ENCODE measurements around the gene LMBR1. TPM values are rescaled to one million over a fixed set of nuclear protein-coding genes. Genes with fewer than 3 reads are reported as not detected.

Gene LMBR1
- polyA plus RNA-seq, 3 donors = 14.8 to 24.4 (median 21.2) TPM

- TF ChIP-seq, protein P1, sequence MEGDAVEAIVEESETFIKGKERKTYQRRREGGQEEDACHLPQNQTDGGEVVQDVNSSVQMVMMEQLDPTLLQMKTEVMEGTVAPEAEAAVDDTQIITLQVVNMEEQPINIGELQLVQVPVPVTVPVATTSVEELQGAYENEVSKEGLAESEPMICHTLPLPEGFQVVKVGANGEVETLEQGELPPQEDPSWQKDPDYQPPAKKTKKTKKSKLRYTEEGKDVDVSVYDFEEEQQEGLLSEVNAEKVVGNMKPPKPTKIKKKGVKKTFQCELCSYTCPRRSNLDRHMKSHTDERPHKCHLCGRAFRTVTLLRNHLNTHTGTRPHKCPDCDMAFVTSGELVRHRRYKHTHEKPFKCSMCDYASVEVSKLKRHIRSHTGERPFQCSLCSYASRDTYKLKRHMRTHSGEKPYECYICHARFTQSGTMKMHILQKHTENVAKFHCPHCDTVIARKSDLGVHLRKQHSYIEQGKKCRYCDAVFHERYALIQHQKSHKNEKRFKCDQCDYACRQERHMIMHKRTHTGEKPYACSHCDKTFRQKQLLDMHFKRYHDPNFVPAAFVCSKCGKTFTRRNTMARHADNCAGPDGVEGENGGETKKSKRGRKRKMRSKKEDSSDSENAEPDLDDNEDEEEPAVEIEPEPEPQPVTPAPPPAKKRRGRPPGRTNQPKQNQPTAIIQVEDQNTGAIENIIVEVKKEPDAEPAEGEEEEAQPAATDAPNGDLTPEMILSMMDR (IDR thresholded peaks at IDR 0.05) = no peak
- Histone ChIP-seq H3K4me2 (replicated peaks; ENCODE audit: extremely low read depth, low read length, poor library complexity, severe bottlenecking) (no peak overlapping the region), H3K27ac (ENCODE audit: low read depth in 1 of 2, low read length in 2 of 2) (no peak overlapping the region), H3K79me2 (ENCODE audit: insufficient read depth, low read length) (no peaks in the 10 kb centered on the region), H3K4me1 (ENCODE audit: control insufficient read depth in 1 of 2, insufficient read depth in 2 of 2, low read length in 2 of 2) (no peaks in the 10 kb centered on the region), H3K4me3 (replicated peaks in 1 of 3; ENCODE audit: low read depth in 2 of 3, low read length in 3 of 3) (no peak overlapping the region), H4K20me1 (ENCODE audit: insufficient read depth, low read length) (no peaks in the 10 kb centered on the region), H3K9me3 (replicated peaks in 1 of 2; ENCODE audit: control insufficient read depth in 1 of 2, insufficient read depth in 1 of 2, low read length in 2 of 2) (no peaks in the 10 kb centered on the region), H2AFZ (ENCODE audit: insufficient read depth, low read depth, low read length, poor library complexity, severe bottlenecking) (no peak overlapping the region), H3K36me3 (replicated peaks in 1 of 2; ENCODE audit: control insufficient read depth in 1 of 2, insufficient read depth in 2 of 2, low read length in 2 of 2) (peaks cover 8 to 22% of the 10 kb centered on the region in 2 donors), H3K9ac (ENCODE audit: insufficient read depth, low read length, poor library complexity, severe bottlenecking) (no peak overlapping the region), H3K27me3 (ENCODE audit: control insufficient read depth in 2 of 2, insufficient read depth in 2 of 2, low read length in 2 of 2) (no peaks in the 10 kb centered on the region)
- intact Hi-C loops (cut with micrococcal nuclease) = no loop called here
- no peak overlapping the region for H3K27ac Mint-ChIP-seq
- no peak overlapping the region for H3K4me3 Mint-ChIP-seq
- DNase-seq = no peak
- H3K36me3 Mint-ChIP-seq = peaks cover 19 to 25% of the 10 kb centered on the region in 2 donors
- H3K27me3 Mint-ChIP-seq (ENCODE audit: low read depth in 3 of 3) = peaks cover 0 to 2% (median 2%) of the 10 kb centered on the region in 3 donors
- peaks cover 7% of the 10 kb centered on the region for H3K4me1 Mint-ChIP-seq
- H3K9me3 Mint-ChIP-seq = no peaks in the 10 kb centered on the region
- 75% methylated on average over 2 of the region's 4 CpGs for WGBS (ENCODE audit: insufficient coverage)
Observed at GRCh38 chr7:156791241-156791640, 101.7 kb downstream of the LMBR1 start.

DNA sequence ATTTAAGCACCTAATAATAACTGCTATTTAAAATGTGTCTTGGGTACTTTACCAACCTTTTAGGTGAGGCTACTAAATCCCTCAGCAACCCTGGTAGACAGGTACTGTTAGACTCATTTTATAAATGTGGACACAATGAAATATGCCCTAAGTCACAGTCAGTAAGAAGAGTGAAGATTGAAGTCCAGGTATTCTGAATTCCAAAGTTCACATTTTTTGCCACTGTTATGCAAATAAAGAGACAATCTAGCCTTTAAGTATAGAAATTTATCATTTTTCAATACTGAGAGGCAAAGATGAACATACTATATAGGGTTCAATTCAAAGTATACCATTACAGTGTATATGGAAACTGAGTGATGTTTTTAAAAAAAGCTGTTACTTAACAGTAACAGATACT lies 102.7 kb downstream of the LMBR1 start:
- Mint-ChIP-seq H3K4me1 (peaks cover 5% of the 10 kb centered on the region), H3K9me3 (no peaks in the 10 kb centered on the region), H3K27ac (no peak overlapping the region), H3K4me3 (no peak overlapping the region), H3K27me3 (ENCODE audit: low read depth in 3 of 3) (peaks cover 0 to 2% (median 2%) of the 10 kb centered on the region in 3 donors), H3K36me3 (peaks cover 14 to 16% of the 10 kb centered on the region in 2 donors)
- TF ChIP-seq, protein P1 (IDR thresholded peaks at IDR 0.05) = no peak
- no peaks in the 10 kb centered on the region for H3K27me3 ChIP-seq (ENCODE audit: control insufficient read depth in 2 of 2, insufficient read depth in 2 of 2, low read length in 2 of 2)
- H2AFZ ChIP-seq (ENCODE audit: insufficient read depth, low read depth, low read length, poor library complexity, severe bottlenecking) = no peak overlapping the region
- no peak overlapping the region for H3K27ac ChIP-seq (ENCODE audit: low read depth in 1 of 2, low read length in 2 of 2)
- intact Hi-C loops (cut with micrococcal nuclease) = no loop called here
- no peaks in the 10 kb centered on the region for H4K20me1 ChIP-seq (ENCODE audit: insufficient read depth, low read length)
- H3K79me2 ChIP-seq (ENCODE audit: insufficient read depth, low read length) = no peaks in the 10 kb centered on the region
- DNase-seq = no peak
- H3K4me3 ChIP-seq (replicated peaks in 1 of 3; ENCODE audit: low read depth in 2 of 3, low read length in 3 of 3) = no peak overlapping the region
- no peak overlapping the region for H3K9ac ChIP-seq (ENCODE audit: insufficient read depth, low read length, poor library complexity, severe bottlenecking)
- H3K36me3 ChIP-seq (replicated peaks in 1 of 2; ENCODE audit: control insufficient read depth in 1 of 2, insufficient read depth in 2 of 2, low read length in 2 of 2) = peaks cover 5 to 12% of the 10 kb centered on the region in 2 donors
- no peak overlapping the region for H3K4me2 ChIP-seq (replicated peaks; ENCODE audit: extremely low read depth, low read length, poor library complexity, severe bottlenecking)
- H3K9me3 ChIP-seq (replicated peaks in 1 of 2; ENCODE audit: control insufficient read depth in 1 of 2, insufficient read depth in 1 of 2, low read length in 2 of 2) = no peaks in the 10 kb centered on the region
- H3K4me1 ChIP-seq (ENCODE audit: control insufficient read depth in 1 of 2, insufficient read depth in 2 of 2, low read length in 2 of 2) = no peaks in the 10 kb centered on the region

Measured in CD14-positive monocyte (primary cell).